ENCODE data around the gene STK32C.

- no peak for TF ChIP-seq CTCF (IDR thresholded peaks at IDR 0.05)
- TF ChIP-seq POLR2A (IDR thresholded peaks at IDR 0.05): no peak
- no peak for TF ChIP-seq POLR2AphosphoS5 (IDR thresholded peaks at IDR 0.05)
- no peak for TF ChIP-seq EP300 (IDR thresholded peaks at IDR 0.05)
Observed at GRCh38 chr10:132264306-132264950, 43.3 kb downstream of the STK32C start.

Measured in suprapubic skin (tissue), 4 donors.